ENCODE measurements around the gene ZBED4.
"Not testable (repeated sequence)": the region's sequence is repeated elsewhere in the genome, so short reads cannot be mapped to it uniquely, and the experiment has no call there.

ZBED4 gene

DNA sequence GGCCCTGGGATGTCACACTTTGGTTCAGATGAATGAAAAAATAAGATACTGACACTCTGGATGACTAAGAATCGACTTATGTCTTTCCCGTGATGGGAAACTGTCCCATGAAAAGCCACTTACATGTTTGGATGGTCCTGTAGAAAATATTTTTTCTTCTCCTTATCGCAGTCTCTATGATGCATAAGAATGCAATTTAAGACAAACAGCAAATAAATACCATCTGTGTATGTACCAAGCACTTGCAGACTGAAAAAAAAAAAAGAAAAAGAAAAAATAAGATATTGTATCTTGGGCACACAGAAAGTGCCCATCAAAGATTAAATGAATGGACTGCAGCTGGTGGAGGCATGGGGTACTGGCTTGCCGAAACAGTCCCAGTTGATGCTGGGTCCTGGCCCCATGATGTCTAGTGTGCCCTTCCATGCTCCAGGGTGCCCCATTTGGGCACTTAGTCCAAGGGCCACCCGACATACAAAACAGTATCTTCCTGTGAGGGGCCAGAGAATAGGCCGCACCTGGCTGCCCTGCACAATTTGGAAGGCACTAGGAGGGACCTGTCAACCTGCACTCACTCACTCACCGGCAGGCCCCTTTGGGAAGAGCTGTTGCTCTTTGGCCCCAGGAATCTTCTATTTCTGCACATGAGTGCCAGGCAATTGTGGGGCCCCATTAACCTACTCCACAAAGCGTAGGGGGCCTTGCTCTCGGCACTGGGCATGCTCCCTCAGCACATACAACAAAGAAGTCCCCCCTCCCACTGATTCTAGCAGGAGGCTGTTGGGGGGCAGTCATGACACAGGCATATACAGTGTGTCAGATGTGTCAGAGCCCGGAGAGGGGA, 2.5 kb upstream of the ZBED4 start:
- no peak for DNase-seq (ENCODE audit: low read depth in 2 of 3, low spot score in 2 of 3)

DNA sequence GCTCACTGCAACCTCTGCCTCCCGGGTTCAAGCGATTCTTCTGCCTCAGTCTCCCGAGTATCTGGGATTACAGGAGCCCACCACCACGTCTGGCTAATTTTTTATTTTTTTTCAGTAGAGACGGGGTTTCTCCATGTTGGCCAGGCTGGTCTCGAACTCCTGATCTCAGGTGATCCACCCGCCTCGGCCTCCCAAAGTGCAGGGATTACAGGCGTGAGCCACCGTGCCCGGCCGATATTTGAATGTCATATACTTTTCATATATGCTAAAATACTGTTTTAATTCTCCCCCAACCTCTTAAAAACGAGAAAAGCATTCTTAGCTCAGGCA, 1.1 kb upstream of the ZBED4 start:
- DNase-seq (ENCODE audit: low read depth in 2 of 3, low spot score in 2 of 3) = not testable (repeated sequence)

DNA sequence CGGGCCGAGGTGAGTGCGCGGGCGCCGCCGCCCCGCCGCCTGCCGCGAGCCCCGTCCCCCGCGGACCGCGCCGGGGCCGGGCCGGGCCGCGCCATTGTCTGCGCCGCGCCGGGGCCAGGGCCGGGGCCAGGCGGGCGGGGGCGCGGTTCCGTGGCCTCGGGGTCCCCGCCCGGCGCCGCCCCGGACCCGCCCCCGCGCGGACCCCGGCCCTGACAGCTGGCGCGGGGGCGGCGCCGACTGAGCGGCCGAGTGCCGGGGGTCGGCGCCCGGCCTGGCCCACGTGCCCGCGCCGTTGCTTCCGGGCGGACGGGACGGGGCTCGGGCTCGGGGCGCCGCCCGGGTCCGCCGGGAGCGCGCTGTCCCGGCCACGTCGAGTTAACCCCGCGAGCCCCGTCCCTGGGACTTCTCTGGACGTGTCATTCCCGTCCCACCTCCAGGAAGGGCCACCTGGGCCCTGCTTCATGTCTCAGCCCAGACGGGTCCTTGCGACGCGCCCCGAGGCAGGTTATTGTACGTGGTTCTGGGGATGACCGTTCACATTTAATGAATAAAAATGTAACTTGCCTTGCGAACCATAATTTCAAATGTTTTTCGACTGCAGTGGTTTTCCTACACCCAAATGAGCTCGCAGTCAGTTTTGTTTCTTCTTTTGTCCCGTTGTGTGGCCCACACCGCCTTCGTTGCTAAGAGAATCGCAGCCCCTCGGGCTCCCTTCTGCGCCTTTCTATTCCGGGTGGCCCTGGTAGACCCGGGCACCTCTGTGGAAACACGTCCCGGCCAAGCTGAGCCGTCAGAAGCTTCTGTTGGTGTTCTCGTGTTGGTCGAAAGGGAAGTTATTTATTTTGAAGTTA, 562 bp downstream of the ZBED4 start:
- peak in 1 of 3 experiments; percentile 13 for DNase-seq (ENCODE audit: low read depth in 2 of 3, low spot score in 2 of 3)

DNA sequence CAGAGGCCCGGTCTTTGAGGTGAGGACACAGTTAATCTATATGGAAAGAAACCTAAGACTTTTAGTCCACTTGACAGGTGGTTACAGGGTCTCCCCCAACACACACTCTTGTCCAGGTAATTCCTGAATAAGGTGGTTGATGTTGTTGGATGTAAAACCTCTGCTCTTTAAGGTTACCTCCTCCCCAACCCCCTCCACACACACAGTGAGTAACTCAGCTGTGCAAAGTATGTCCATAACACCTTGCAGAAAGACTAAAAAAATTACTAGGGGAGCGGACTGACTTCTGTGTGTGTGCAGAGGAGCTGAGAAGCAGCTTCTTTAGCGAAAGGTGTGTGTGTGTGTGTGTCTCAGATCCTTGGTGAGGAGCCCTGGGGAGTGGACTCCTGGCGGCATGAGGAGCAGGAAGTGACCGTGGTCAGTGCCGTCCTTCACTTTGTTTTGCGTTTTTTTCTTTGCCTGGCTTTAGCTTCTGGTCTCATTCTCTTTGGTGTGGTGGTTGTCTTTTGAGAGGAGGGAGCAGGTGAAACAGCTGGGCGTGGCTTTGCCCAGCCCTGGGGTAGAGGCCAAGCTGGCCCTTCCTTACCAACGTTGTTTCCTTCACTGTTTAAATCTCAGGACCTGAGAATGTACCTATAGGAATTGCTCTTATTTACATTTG, 1.7 kb downstream of the ZBED4 start:
- DNase-seq (ENCODE audit: low read depth in 2 of 3, low spot score in 2 of 3) = no peak

DNA sequence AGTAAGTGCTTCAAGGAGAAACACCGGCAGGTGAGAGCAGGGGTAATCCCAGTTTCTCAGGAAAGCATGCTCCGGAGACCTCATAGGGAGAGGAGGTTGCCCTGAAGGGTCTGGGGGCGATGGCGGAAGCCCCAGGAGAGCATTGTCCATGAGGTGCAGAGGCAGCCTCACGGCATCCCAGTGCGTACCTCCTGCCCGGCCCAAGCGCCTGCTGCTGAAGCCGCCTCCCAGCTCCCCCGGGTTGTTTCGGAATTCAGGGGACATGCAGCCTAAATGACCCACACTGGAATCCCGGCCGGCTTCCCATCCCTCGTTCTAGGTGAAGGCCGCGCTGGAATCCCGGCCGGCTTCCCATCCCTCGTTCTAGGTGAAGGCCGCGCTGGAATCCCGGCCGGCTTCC, 2.7 kb downstream of the ZBED4 start:
- no peak for DNase-seq (ENCODE audit: low read depth in 2 of 3, low spot score in 2 of 3)

DNA sequence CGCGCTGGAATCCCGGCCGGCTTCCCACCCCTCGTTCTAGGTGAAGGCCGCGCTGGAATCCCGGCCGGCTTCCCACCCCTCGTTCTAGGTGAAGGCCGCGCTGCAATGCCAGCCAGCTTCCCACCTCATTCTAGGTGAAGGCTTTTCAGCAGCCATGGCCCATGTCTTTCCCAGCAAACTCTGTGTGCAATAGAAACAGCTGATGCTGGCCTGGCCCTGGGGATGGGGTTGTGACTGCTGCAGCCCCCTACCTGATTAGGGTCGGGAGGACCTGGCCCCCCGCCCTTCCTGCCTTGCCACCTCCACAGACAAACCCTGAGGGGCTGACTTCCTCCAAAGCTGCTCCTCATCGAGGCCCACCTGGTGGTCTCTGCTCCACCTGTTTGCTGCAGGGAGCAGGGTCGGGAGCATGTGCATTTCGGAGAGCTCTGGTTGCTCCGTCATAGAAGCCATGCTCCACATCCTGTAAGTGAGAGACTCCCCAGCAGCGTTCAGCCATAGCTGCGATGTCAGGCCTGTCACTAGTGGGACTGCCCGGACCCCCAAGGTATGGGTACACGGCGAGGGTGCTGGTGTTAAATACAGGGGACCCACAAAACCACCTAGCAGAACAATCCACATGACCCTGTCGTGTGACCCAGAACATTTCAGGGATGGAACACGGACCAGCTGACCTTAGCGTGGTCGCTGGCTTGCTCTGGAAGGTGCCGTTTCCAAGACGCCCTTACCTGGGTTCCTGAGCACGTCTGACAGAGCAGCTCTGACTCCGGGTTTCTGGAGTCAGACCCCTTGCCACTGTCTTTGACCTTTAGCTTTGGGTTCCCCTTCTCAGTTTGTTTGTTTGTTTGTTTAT, 3.3 kb downstream of the ZBED4 start:
- DNase-seq (ENCODE audit: low read depth in 2 of 3, low spot score in 2 of 3) = no peak

DNA sequence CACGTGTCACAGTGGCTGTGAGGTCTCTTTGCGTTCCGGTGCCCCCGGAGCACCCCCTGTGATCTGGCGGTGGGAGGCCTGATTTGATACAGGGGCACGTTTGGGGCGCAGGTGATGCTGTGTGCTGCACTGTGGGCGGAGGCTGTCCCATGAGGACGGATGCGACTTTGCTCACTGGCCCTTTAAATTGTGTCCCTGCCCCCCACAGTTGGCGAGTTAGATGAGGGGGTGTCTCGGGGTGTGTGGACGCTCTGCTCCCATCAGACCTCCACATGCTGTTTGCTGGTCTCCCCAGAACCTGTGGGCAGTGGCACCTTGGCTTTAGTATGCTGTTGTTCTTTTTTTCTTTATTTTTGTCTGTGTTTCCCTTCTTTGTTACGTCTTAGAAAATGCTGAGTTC, 5.2 kb downstream of the ZBED4 start:
- DNase-seq (ENCODE audit: low read depth in 2 of 3, low spot score in 2 of 3) = no peak

DNA sequence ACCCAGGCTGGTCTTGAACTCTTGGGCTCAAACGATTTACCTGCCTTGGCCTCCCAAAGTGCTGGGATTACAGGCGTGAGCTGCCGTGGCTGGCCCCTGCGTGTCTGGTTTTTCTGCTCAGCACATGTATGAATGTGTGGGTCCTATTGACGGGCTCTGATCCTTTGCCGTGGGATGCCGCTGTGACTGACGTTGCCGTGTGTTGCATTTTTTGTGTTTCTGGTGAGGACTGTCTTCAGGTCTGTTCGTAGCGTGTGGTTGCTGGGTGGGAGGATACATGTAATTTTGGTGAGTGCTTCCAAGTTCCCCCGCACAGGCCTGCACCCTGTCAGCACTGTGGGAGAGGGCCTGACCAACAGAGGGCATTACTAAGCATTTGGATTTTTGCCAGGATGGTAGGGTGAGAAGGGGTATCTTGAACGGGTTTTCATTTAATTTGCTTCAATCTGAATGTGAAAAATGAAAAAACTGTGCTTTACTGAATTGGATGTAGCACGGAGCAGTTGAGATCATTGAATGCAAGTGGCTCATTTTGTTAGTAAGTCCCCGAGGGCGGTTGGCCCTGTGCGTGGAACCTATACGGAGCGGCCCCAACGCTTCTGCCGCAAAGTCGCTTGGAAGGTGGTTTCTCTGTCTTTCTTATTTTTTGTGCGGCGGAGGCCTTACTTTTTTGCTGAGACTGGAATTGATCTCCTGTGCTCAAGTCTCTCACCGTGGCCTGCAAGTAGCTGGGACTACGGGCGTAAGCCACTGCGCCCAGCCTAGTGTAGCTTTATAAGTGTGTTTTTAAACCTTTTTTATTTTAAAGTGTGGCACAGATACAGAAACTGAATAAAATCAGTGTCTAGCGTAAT, 8.2 kb downstream of the ZBED4 start:
- DNase-seq (ENCODE audit: low read depth in 2 of 3, low spot score in 2 of 3) = no peak

DNA sequence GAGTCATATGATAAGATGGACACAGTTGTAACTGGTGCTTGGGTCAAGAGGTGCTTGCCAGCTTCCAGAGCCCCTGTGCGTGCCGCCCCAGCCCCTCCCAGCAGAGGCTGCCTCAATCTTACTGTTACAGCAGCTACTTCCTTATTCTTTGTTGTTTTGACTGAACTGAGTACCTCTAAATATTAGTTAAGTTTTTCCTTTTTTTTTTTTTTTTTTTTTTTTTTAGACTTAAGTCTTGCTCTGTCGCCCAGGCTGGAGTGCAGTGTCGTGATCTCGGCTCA, 8.8 kb downstream of the ZBED4 start:
- no peak for DNase-seq (ENCODE audit: low read depth in 2 of 3, low spot score in 2 of 3)

DNA sequence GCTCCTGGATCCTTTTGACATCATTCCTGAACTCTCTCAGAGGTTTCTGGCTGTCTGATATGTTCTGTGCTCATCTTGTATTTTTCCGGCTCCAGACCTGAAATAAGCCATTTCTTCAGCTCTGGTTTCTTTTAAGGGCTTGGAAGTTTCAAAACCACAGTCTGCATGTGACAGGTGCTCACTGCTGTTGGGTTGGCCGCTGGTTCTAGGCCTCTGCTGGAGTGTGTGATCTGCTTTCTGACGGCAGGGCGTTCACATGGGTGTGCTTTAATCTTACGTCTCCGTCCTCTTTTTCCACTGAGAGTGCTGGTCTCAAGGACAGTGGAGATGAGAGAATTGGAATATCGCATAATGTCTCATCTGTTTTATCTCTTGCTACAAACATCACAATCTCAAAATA, 10.3 kb downstream of the ZBED4 start:
- DNase-seq (ENCODE audit: low read depth in 2 of 3, low spot score in 2 of 3) = no peak

DNA sequence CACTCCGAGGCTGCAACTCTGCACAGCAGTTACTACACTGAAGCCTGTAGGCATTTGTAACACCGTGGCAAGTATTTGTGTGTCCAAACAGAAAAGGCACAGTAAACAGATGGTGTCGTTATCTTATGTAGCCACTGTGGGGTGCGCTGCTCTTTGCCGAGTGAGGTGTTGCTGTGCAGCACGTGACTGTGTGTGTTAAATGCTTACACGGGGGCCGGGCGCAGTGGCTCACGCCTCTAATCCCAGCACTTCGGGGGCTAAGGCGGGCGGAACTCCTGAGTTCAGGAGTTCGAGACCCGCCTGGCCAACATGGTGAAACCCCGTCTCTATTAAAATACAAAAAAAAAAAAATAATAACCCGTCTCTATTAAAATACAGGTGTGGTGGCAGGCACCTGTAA, 11.5 kb downstream of the ZBED4 start:
- no peak for DNase-seq (ENCODE audit: low read depth in 2 of 3, low spot score in 2 of 3)

DNA sequence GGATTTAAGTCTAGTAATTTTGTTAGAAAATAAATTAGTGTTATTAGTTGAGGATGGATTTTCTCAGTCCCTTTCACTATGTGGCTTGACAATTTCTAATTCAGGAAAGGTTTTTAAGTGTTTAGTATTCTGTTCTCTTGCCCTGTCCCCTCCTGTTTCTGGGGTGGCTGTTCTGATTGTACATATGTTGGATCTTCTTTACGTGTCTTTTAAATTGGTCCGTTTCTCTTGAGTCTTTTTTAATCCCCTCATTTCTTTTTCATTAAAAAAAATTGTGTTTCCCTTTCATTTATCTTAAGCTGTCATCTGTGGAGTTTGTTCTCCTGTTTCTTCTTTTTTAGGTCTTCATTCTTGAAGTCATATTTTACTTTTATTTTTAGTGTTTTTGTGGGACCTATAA, 12.5 kb downstream of the ZBED4 start:
- no peak for DNase-seq (ENCODE audit: low read depth in 2 of 3, low spot score in 2 of 3)

DNA sequence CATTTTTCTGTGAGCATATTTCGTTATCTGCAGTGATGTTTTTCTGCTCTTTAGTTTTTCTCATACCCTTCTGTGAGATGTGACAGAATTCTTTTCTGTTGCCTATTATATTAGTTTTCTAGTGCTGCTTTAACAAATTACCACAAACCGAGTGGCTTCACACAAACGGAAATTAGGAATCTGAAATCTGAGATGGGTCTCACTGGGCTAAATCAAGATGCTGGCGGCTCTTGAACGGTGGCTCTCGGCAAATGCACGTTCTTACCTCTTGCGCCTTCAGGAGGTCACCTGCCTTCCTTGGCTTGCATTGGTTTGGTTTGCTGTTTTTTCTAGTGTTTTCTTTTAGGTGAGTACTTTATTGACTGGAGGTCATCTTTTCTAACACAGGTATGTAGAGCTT, 13.0 kb downstream of the ZBED4 start:
- no peak for DNase-seq (ENCODE audit: low read depth in 2 of 3, low spot score in 2 of 3)

DNA sequence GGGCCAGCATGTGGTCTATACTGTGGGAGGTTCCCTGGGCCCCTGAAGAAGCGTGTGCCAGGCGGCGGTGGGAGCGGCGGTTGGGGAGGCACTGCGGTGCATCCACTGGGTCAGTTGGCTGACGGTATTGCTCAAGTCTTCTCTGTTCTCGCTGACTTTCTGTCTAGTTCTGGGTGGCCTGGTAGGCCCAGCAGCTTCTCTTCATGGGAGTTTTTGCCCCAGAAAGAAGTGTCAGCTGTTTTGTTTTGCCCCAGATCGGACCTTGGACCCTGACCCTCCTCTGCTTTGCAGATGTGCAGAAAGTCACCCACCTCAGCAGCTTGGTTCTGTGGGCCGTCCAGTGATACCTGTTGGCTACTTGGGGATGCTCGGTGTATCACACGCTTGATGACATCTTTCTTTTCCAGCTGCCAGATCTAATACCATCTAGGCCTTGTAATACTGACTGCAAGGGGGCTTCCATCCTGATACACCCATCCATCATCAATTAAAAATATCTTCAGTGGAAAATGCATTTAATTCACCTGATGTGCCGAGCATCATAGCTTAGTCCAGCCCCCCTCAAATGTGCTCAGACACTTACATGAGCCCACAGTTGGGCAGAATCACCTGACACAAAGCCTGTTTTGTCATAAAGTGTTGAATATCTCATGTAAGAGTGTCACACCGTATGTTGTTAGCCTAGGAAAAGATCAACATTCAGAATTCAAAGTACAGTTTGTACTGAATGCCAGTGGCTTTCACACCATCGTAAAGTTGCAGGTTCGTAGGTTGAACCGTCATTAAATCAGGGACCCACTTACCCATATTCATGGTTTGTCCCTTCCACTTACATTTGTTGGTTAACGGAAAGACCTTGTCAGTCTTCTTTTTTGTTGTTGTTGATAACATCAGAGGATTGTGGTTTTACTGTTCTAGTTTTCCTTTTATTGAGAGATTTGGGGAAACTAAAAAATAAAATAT, 13.9 kb downstream of the ZBED4 start:
- DNase-seq (ENCODE audit: low read depth in 2 of 3, low spot score in 2 of 3) = no peak

DNA sequence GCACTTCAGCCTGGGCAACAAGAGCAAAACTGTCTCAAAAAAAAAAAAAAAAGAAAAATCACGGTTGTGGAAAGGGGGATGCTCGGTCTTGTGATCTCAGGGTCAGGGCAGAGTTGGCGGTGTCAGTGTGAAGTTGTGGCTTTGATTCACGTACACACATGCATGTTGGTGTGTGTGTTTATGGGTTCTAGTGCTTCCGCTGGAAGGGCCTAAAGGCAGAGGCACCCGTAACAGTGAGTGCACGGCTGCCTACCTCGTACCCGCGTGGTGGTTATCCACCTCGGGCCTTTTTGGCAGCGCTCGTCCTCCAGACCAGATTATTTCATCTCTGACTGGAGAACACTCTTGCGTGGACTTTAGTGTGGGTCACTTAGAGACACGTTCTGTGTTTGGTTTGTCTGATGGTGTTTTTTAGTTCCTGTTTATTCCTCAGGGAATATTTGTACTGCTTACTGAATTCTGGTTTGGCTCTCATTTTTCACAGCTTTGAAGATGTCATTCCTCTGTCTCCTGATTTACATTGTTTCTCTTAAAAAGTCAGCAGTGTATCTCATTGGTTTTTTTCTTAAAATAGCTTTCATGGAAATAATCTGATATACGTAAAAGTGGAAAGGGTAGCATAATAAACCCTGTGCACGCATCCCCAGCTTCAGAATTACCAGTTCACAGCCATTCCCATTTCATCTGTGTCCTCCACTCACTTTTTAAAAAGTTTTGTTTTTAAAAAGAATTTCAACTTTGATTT, 15.6 kb downstream of the ZBED4 start:
- DNase-seq (ENCODE audit: low read depth in 2 of 3, low spot score in 2 of 3) = no peak

DNA sequence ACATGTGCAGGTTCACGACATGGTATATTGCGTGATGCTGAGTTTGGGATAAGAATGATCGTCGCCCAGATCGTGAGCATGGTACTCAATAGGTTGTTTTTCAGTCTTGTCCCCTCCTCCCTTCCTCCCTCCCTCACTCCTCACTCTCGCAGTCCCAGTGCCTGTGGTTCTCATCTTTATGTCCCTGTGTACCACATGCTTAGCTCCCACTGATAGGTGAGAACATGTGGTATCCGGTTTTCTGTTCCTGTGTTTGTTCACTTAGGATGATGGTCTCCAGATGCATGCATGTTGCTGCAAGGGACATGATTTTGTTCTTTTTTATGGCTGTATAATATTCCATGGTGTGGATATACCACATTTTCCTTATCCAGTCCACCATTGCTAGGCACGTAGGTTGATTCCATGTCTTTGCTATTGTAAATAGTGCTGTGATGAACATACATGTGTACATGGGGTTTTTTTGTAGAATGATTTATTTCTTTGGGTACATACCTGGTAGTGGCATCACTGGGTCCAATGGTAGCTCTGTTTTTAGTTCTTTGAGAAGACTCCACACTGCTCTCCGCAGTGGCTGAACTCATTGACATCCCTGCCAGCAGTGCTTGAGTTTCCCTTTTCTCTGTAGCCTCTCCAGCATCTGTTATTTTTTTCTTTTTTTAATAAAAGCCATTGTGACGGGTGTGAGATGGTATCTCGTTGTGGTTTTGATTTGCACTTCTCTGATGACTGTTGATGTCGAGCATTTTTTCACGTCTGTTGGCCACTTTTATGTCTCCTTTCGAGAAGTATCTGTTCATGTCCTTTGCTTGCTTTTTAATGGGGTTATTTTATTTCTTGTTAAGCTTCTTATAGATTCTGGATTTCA, 16.4 kb downstream of the ZBED4 start:
- DNase-seq (ENCODE audit: low read depth in 2 of 3, low spot score in 2 of 3) = no peak

DNA sequence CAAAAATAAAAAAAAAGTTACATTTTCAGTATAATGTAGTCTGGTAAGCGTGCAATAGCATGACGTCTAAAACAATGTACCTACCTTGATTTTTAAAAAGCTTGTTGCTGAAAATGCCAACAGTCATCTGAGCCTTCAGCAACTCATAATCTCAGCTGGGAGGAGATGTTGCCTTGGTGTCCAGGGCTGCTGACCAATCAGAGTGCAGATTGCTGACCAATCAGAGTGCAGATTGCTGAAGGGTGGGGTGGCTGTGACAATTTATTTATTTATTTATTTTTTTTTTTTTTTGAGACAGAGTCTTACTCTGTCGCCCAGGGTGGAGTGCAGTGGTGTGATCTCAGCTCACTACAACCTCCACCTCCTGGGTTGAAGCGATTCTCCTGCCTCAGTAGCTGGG, 17.8 kb downstream of the ZBED4 start:
- DNase-seq (ENCODE audit: low read depth in 2 of 3, low spot score in 2 of 3) = no peak

DNA sequence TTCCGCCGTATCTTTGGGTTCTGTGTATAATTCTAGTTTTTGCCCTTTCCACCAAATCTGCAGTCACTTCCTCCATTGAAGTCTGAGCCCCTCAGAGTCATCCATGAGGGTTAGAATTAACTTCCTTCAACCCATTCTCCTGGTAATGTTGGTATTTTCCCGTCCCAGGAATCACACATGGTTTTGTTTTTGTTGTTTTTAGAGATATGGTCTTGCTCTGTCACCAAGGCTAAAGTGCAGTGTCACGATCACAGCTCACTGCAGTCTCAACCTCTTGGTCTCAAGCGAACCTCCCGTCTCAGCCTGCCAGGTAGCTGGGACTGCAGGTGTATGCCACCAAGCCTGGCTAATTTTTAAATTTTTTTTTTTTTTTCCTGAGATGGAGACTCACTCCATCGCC, 18.7 kb downstream of the ZBED4 start:
- no peak for DNase-seq (ENCODE audit: low read depth in 2 of 3, low spot score in 2 of 3)
